Stimulated activated CD4-positive, alpha-beta T cell treated with anti-CD3 and anti-CD28 coated beads, Interleukin-12 subunit alpha, Interleukin-12 subunit beta, amount 100 ng/mL, for 4 hours (primary cell): ENCODE measurements around the gene NUBP2.

ENCODE experiments used
- DNase-seq: peaks from one replicate; pipeline ENCODE4 v3.0.0-alpha.2; 2020

Gene NUBP2

GRCh38 chr16:1760911-1761310 is 21.8 kb upstream of the NUBP2 start:
- no peak for DNase-seq

DNA sequence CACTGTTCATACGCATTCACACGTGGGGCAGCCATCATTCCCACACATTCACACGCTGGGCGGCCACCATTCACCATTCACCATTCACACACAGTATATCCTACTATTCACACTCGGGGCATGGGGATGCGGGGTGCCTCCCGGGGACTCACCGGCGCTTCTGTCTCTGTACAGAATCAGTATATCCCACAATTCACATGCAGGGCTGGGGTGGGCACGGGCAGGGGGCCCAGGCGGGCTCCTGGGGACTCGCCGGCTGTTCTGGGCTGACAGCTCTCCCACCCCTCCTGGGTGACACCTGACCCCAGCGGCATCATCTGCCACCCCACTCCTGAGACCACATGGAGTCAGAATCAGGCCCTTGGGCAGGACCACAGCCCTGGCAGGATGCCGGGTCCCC is 21.0 kb upstream of the NUBP2 start:
- no peak for DNase-seq

GRCh38 chr16:1762196-1762878 is 20.4 kb upstream of the NUBP2 start:
- no peak for DNase-seq

GRCh38 chr16:1762879-1763520 is 19.8 kb upstream of the NUBP2 start:
- DNase-seq: no peak

DNA sequence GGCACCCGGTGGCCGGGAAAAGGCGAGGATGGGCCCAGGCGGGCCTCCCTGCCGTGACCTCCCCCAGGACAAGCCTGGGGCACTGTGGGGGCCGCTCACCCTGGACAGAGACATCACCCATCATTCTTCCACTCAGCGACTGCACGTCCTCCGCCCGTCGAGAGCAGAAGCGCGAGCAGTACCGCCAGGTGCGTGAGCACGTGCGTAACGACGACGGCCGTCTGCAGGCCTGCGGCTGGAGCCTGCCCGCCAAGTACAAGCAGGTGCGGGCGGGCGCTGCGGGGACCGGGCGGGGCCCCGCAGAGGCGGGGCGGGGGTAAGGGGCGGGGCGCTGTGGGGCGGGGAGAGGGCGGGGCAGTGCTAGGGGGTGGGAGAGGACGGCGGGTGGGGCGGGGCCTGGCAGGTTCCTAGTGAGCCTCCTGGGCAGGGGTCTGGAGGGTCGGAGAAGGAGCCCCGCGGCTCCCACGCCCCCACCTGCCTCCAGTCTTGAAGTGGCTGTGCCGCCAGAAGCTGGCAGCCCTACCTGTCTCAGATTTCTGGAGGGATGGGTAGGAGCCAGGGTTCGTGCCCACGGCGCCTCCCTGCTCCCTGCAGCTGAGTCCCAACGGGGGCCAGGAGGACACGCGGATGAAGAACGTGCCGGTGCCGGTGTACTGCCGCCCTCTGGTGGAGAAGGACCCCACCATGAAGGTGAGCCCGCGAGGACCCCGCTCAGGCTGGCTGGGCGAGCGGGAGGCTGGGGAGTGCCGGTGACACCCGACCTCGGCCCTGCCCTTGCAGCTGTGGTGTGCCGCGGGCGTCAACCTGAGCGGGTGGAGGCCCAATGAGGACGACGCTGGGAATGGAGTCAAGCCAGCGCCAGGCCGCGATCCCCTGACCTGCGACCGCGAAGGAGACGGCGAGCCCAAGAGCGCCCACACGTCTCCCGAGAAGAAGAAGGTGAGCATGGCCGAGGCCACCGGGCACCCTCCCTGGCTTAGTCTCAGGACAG is 18.9 kb upstream of the NUBP2 start:
- DNase-seq: no peak

DNA sequence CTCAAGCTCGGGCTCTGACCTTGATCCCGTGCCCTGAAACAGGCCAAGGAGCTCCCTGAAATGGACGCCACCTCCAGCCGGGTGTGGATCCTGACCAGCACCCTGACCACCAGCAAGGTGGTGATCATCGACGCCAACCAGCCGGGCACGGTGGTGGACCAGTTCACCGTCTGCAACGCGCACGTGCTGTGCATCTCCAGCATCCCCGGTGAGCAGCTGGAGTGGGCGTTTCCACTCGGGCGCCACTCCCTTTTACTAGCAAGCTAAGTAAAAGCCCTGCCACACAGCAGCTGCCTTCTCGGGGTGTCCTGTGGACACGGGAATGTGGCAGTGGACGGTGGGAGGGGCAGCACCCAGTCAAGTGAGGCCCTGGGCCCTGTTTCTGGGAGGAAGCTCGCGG is 17.8 kb upstream of the NUBP2 start:
- DNase-seq: no peak

GRCh38 chr16:1765826-1766225 is 16.9 kb upstream of the NUBP2 start:
- no peak for DNase-seq

DNA sequence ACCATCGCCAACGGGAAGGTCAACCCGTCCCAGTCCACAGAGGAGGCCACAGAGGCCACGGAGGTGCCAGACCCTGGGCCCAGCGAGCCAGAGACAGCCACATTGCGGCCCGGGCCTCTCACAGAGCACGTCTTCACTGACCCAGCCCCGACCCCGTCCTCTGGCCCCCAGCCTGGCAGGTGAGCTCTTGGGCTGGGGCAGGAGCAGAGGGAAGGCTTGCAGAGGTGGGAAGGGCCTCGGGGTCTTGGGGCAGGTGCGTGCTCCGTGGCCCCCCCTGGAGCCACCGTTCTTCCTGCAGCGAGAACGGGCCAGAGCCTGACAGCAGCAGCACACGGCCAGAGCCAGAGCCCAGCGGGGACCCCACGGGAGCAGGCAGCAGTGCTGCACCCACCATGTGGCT is 16.5 kb upstream of the NUBP2 start:
- DNase-seq: no peak

- no peak for DNase-seq
Measured at GRCh38 chr16:1766701-1767100, 16.1 kb upstream of the NUBP2 start.

DNA sequence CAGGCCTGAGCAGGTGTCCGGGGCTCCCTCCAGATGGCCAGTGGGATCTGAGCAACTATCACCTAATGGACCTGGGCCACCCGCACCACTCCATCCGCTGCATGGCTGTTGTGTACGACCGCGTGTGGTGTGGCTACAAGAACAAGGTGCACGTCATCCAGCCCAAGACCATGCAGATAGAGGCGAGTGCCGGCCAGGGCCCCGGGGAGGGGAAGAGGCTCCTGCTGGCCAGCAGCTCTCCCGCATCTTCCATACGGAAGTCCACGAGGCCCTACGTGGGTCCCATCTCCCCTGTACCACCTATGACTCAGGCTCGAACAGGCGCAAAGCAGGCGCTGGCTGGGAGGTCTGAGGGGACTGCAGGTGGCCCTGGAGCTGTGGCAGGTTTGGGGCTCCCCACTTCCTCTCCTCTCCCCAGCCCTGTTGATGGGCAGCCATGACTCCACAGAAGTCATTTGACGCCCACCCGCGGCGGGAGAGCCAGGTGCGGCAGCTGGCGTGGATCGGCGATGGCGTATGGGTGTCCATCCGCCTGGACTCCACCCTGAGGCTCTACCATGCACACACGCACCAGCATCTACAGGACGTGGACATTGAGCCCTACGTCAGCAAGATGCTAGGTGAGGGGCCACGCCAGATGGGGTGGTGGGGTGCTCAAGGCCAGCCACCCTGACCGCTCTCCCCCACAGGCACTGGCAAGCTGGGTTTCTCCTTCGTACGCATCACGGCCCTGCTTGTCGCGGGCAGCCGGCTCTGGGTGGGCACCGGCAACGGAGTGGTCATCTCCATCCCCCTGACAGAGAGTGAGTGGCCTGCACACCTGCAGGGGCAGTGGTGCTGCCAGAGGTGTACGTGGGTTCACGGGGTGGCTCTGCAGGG is 15.4 kb upstream of the NUBP2 start:
- DNase-seq: no peak

- DNase-seq: no peak
Measured at GRCh38 chr16:1768061-1768766, 14.5 kb upstream of the NUBP2 start.

DNA sequence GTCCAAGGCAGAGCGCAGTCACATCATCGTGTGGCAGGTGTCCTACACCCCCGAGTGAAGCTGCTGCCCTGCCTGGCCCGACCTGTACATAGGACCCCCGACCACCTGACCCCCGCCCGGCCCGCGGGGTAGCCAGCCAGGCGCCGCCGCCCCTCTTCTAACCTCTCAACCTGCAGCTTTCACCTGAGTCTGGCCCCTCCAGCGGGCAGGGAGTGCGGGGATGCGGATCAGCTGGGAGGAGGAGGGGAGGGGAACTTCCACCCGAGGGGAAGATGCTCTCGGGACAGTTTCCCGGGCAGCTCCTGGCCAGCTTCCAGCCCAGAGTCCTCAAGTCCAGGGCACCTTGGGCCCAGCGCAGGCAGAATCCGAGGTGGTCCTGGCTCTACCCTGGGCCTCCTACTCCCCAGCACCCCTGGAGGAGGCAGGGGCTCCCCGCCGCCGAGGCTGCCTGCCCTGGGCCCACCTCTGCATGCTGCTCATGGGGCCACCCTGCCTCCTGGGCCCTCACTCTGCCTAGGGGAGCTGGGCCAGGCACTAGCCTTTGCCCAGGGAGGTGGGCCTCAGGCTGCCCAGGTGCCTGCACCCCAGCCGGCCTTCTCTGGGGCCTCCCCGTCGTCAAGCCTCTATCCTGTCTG is 13.9 kb upstream of the NUBP2 start:
- no peak for DNase-seq

DNA sequence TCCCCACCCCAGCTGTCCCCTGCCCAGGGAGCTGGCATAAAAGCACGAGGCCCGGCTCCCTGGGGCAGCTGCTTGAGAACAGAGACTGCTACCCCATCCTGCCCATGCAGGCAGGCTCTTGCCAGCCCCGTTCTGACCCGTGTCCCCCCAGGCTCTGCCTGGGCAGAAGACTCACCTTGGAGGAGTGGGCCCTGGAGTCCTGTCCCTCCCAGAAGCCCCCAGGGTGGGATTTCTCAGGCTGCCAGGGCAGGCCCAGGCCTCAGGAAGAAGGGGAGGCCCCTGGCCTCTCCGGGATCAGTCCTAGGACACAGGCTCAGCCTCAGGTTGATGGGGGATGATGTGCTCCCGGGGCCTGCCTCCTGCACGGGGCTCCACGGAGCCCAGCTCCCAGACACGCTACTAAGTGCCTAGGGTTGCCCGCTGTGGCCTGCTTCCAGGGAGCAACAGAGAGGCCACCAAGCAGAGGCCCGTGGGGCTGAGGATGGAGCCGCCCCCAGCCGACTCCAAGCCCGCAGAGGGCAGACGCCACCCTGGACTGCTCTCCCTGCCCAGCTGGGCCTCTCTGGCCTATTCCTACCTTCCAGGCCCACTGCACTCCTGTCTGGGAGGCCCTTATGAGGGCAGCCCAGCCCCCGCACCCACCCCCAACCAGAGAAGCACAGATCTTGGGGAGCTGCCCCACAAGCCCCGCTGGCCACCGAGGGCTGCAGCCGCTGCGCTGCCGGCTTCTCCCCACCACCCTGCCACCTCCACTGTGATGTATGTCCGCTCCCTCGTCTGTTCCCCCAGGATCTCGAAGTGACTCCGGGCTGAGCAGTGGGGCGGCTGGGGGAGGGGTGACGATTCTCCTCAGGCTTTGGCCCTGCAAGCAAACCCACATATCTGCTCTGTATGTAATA is 13.1 kb upstream of the NUBP2 start:
- DNase-seq: no peak

DNA sequence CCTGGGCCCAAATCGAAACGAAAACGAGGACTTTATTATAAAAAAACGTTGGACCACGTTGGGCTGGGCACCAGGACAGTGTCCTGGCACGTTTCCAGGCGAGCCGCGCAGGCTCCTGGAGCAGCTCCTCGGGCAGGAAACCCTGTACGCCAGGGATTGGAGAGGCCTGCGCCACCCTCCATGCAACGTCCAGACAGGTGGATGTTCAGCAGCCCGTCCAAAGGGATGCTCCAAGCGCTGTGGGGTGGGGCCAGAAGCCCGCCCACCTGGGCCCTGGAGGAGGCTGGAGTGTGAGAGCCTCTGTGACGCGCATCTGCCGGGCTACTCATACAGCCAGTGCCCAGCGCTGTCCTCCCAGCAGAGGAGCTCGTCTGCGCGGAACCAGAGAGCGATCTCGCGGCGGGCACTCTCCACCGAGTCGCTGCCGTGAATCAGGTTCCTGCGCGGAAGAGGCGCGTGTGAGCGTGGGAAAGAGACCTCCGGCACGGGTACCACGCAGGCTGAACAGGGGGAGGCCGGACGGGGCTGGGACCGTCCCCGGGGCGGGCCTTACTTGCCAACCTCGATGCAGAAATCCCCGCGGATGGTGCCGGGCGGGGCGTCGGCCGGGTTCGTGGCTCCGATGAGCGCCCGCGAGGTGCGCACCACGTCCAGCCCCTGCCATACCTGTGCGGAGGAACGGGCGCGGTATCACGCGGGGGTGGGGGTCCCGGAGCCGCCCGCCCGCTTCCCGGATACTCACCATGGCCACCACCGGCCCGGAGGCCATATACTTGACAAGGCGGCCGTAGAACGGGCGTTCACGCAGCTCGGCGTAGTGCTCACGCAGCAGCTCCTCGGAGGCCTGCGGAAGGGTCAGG is 12.2 kb upstream of the NUBP2 start:
- DNase-seq: peak; percentile 63

GRCh38 chr16:1771188-1771863 is 11.4 kb upstream of the NUBP2 start, which contains the start of gene NME3:
TSS of gene NME3 (minus strand) at chr16:1771543. CDS start at chr16:1771534, 9 bp downstream.
- DNase-seq: peak; percentile 77

DNA sequence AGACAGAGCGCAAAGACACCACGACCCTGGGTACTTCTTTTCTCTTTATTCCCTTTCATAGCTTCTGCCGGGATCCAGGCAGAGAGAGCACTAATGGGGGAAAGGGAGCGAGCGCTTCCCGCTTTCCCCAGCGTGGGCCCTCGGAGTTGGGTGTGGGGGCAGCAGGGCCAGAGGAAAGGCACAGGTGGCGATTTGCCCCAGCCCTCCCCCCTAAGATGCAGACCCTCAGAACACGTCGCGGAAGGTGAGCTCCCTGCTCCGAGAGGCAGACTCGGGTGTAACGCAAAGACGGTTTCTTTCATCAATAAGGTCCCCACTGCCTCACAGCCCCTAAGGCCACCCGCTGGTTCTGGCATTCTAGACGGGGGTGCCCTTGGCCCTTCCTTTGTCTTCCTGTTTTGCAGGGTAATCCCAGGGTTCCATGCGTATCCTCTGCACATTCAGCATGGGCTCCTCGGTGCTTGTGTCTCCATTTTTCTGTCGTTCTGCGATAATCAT is 10.8 kb upstream of the NUBP2 start:
- no peak for DNase-seq

- DNase-seq: peak; percentile 54
Measured at GRCh38 chr16:1772362-1772907, 10.3 kb upstream of the NUBP2 start, which contains the start of gene EME2. TSS of gene EME2 (plus strand) at chr16:1772810. CDS start at chr16:1773228, 418 bp downstream.
